Measurements from ENCODE around the gene GPBAR1.

Gene GPBAR1

DNA sequence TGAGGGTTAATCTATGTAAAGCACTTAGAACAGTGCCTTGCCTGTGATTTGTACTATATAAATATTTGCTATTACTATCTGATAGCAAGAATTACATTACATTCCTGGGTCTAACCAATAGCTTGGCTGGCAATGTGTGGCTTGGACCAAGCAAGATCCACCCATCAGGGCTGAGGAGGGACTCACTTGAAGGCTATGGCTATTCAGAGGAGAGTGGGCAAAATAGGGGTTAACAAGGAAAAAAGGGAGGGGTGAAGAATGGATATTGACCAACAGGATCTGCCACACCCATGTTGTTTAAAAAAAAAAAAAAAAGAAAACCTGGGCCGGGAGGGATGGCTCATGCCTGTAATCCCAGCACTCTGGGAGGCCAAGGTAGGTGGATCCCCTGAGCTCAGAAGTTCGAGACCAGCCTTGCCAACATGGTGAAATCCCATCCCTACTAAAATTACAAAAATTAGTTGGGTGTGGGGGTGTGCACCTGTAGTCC lies 51.5 kb downstream of the GPBAR1 start:
- Histone ChIP-seq H3K4me1 (ENCODE audit: insufficient read depth, low read length) (peaks cover 22% of the 10 kb centered on the region), H3K27ac (ENCODE audit: low read length) (no peak overlapping the region), H3K9me3 (ENCODE audit: insufficient read depth, low read length, severe bottlenecking) (no peaks in the 10 kb centered on the region), H3K36me3 (ENCODE audit: insufficient read depth, low read length) (no peaks in the 10 kb centered on the region), H3K79me2 (ENCODE audit: insufficient read depth, low read length) (no peaks in the 10 kb centered on the region), H3K27me3 (ENCODE audit: insufficient read depth, low read length, poor library complexity) (no peaks in the 10 kb centered on the region), H2AFZ (ENCODE audit: low read depth, low read length) (no peak overlapping the region), H3K9ac (ENCODE audit: low read depth, low read length) (no peak overlapping the region), H4K20me1 (ENCODE audit: insufficient read depth, low read length) (no peaks in the 10 kb centered on the region), H3K4me3 (ENCODE audit: low read depth in 1 of 2, low read length in 2 of 2) (no peak overlapping the region), H3K4me2 (ENCODE audit: insufficient read depth, low read length) (no peak overlapping the region)
- no peak for ATAC-seq (ENCODE audit: insufficient read depth, low read depth)
- TF ChIP-seq, protein P1, sequence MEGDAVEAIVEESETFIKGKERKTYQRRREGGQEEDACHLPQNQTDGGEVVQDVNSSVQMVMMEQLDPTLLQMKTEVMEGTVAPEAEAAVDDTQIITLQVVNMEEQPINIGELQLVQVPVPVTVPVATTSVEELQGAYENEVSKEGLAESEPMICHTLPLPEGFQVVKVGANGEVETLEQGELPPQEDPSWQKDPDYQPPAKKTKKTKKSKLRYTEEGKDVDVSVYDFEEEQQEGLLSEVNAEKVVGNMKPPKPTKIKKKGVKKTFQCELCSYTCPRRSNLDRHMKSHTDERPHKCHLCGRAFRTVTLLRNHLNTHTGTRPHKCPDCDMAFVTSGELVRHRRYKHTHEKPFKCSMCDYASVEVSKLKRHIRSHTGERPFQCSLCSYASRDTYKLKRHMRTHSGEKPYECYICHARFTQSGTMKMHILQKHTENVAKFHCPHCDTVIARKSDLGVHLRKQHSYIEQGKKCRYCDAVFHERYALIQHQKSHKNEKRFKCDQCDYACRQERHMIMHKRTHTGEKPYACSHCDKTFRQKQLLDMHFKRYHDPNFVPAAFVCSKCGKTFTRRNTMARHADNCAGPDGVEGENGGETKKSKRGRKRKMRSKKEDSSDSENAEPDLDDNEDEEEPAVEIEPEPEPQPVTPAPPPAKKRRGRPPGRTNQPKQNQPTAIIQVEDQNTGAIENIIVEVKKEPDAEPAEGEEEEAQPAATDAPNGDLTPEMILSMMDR (IDR thresholded peaks at IDR 0.05; ENCODE audit: borderline replicate concordance, extremely low read depth, low read length, poor library complexity, severe bottlenecking): no peak
- TF ChIP-seq EZH2 (IDR thresholded peaks at IDR 0.05; ENCODE audit: borderline replicate concordance, low read depth, low read length, severe bottlenecking): no peak
- no peak for DNase-seq

DNA sequence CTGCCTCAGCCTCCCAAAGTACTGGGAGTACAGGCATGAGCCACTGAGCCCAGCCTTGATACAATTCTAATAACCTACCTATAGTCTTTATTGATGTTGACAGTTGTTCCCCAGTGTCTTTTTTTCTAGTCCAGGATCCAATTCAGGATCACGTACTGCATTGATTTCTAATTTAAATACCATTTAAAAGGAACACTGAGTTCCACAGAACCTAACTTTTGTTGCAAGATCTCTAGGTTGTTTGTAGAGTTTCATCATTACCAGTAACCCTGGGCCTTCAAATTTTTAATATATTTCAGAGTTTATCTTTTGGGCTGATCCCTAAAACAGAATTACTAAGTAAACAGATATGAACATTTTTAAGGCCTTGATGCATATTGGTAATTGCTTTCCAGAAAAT lies 52.5 kb downstream of the GPBAR1 start:
- no peak overlapping the region for H3K4me2 ChIP-seq (ENCODE audit: insufficient read depth, low read length)
- ATAC-seq (ENCODE audit: insufficient read depth, low read depth): no peak
- H3K79me2 ChIP-seq (ENCODE audit: insufficient read depth, low read length): no peaks in the 10 kb centered on the region
- no peak for DNase-seq
- H3K36me3 ChIP-seq (ENCODE audit: insufficient read depth, low read length): no peaks in the 10 kb centered on the region
- no peak overlapping the region for H3K9ac ChIP-seq (ENCODE audit: low read depth, low read length)
- H3K27ac ChIP-seq (ENCODE audit: low read length): no peak overlapping the region
- peaks cover 26% of the 10 kb centered on the region for H3K4me1 ChIP-seq (ENCODE audit: insufficient read depth, low read length)
- H3K4me3 ChIP-seq (ENCODE audit: low read depth in 1 of 2, low read length in 2 of 2): no peak overlapping the region
- H4K20me1 ChIP-seq (ENCODE audit: insufficient read depth, low read length): no peaks in the 10 kb centered on the region
- H3K9me3 ChIP-seq (ENCODE audit: insufficient read depth, low read length, severe bottlenecking): no peaks in the 10 kb centered on the region
- no peak for TF ChIP-seq EZH2 (IDR thresholded peaks at IDR 0.05; ENCODE audit: borderline replicate concordance, low read depth, low read length, severe bottlenecking)
- TF ChIP-seq, protein P1 (IDR thresholded peaks at IDR 0.05; ENCODE audit: borderline replicate concordance, extremely low read depth, low read length, poor library complexity, severe bottlenecking): no peak
- no peaks in the 10 kb centered on the region for H3K27me3 ChIP-seq (ENCODE audit: insufficient read depth, low read length, poor library complexity)
- H2AFZ ChIP-seq (ENCODE audit: low read depth, low read length): no peak overlapping the region

All from DND-41 (cell line).